Measurements from ENCODE around the gene BACE2. TPM values are rescaled to one million over a fixed set of nuclear protein-coding genes. Genes with fewer than 3 reads are reported as not detected.

BACE2 gene
- total and polyA plus RNA-seq, 2 donors (not counting 3 experiments of a cell fraction or from before 2014, with no cell fraction given) = 113 to 184 TPM

DNA sequence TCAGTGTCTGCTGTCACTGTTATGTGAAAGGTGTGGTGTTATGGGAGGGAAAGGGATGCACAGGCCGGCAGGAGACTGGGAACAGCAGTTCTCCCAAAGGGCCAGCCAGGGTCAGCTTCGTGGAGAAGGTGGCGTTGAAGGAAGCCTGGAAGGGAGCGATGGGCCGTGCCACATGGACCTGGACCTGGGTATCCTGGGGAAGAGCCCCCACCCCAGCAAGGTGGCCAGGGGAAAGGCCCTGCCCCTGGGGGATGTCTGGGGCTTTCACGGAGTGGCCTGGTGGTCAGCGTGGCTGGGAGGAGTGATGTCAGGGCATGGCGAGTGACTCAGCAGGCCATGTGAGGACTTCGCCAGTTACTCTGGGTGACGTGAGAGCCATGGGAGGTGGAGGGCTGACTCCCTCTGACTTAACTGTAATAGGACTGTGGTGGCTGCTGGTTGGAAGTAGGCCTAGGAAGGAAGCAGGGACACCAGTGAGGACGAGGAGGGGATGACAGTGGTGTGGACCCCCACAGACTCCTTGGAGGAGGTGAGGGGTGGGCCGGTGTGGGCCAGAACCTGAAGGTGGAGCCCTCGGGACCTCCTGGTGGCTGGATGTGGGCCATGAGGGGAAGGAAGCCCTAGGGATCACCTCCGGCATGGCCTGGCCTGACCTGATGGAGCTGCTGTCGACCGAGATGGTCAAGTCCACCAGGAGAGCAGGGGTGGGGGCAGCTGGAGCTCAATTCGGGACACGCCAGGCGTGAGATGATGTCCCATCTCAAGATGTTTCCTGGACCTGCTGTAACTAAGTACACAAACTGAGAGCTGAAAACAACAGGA is 54.5 kb downstream of the BACE2 start:
- intact Hi-C loops (cut with micrococcal nuclease) (no loop called here), dilution Hi-C loops (cut with MboI; ENCODE audit: extremely low pct_ligation_motif_present, low sequenced_read_pairs) (no loop called here)
- Histone ChIP-seq H4K20me1 (replicated peaks; ENCODE audit: control insufficient read depth, extremely low read depth, insufficient read depth, low read length) (no peaks in the 10 kb centered on the region), H3K9ac (replicated peaks; ENCODE audit: extremely low read depth, insufficient read depth, low read length) (no peak overlapping the region), H2AFZ (ENCODE audit: low read depth, low read length) (no peak overlapping the region), H3K9me3 (replicated peaks; ENCODE audit: control insufficient read depth, insufficient read depth, low read length) (no peaks in the 10 kb centered on the region), H3K27ac (ENCODE audit: insufficient read depth, low read depth, low read length) (no peak overlapping the region), H3K9me1 (replicated peaks; ENCODE audit: control insufficient read depth, extremely low read depth, insufficient read depth, low read length) (no peaks in the 10 kb centered on the region), H3K36me3 (ENCODE audit: control insufficient read depth in 2 of 2, extremely low read depth in 1 of 2, insufficient read depth in 2 of 2, low read length in 2 of 2) (peaks cover 0 to 9% of the 10 kb centered on the region in 2 experiments), H3K4me1 (ENCODE audit: control insufficient read depth, extremely low read depth, insufficient read depth, low read length) (no peaks in the 10 kb centered on the region), H3K4me3 (replicated peaks in 1 of 3; ENCODE audit: insufficient read depth in 1 of 3, low read depth in 1 of 3, low read length in 3 of 3) (no peak overlapping the region), H3K27me3 (ENCODE audit: control insufficient read depth in 2 of 2, insufficient read depth in 2 of 2, low read length in 2 of 2) (no peaks in the 10 kb centered on the region), H3K4me2 (ENCODE audit: insufficient read depth, low read length) (no peak overlapping the region), H3K79me2 (ENCODE audit: control insufficient read depth, insufficient read depth, low read length) (no peaks in the 10 kb centered on the region)
- TF ChIP-seq FOS (IDR thresholded peaks at IDR 0.05; ENCODE audit: borderline replicate concordance, insufficient read depth, low read length) (no peak), POLR2A (IDR thresholded peaks at IDR 0.05; ENCODE audit: low read depth, low read length) (no peak), POLR2AphosphoS5 (IDR thresholded peaks at IDR 0.05; ENCODE audit: insufficient read depth, low read depth, low read length) (no peak), EZH2 (IDR thresholded peaks at IDR 0.05; ENCODE audit: borderline replicate concordance, low read depth, low read length, severe bottlenecking) (no peak), MYC (IDR thresholded peaks at IDR 0.05; ENCODE audit: low read depth, low read length) (no peak), GATA2 (IDR thresholded peaks at IDR 0.05; ENCODE audit: insufficient read depth, insufficient read length, low read depth, low read length) (no peak), CTCF (IDR thresholded peaks at IDR 0.05; ENCODE audit: extremely low read depth in 1 of 2, insufficient read depth in 1 of 2, low read depth in 1 of 2, low read length in 2 of 2) (no peak), JUN (IDR thresholded peaks at IDR 0.05; ENCODE audit: borderline replicate concordance, insufficient read depth, insufficient read length, low read depth) (no peak)
- TF ChIP-seq, protein P1, sequence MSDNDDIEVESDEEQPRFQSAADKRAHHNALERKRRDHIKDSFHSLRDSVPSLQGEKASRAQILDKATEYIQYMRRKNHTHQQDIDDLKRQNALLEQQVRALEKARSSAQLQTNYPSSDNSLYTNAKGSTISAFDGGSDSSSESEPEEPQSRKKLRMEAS (IDR thresholded peaks at IDR 0.05; ENCODE audit: insufficient read depth, insufficient read length) = no peak
- FAIRE-seq (no peak), DNase-seq (ENCODE audit: low read depth, low spot score) (no peak)
- no TSS peak for BruUV-seq (replicated peaks)
- ChIA-PET CTCF (no interaction called here), POLR2A (no interaction called here)
